Measurements from ENCODE around the gene LRRC61. TPM values are rescaled to one million over a fixed set of nuclear protein-coding genes. Genes with fewer than 3 reads are reported as not detected.

Gene LRRC61
- total and polyA plus RNA-seq, 2 experiments from 2014 or later: 34.7 to 75.2 TPM

DNA sequence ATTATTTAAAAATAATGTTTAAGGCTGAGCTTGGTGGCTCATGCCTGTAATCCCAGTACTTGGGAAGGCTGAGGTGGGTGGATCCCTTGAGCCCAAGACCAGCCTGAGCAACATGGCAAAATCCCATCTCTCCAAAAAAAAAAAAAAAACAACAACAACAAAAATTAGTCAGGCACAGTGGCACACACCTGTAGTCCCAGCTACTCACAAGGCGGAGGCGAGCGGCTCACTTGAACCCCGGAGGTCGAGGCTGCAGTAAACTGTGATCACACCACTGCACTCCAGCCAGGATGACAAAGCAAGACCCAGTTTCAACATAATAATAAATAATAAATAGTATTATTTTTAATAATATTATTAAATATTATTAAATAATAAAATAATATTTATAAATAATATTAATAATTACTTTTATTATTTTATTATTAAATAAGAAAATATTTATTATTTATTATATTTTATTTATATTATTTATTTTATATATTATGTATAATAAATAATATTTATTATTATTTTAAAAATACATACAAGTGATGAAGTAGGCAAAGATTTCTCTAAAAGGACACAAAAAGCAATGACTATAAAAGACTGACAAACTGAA, 8.4 kb upstream of the LRRC61 start:
- Mint-ChIP-seq H3K9me3 (no peaks in the 10 kb centered on the region), H3K4me1 (peaks cover 32% of the 10 kb centered on the region), H3K4me3 (no peak overlapping the region), H3K27me3 (ENCODE audit: insufficient read depth, low read depth, poor library complexity) (peaks cover 7% of the 10 kb centered on the region), H3K36me3 (ENCODE audit: low read depth) (no peaks in the 10 kb centered on the region), H3K27ac (no peak overlapping the region)
- TF ChIP-seq CREB1 (CRISPR knock-in tag; IDR thresholded peaks at IDR 0.05; ENCODE audit: low read depth): no peak
- no peak for TF ChIP-seq POLR2AphosphoS5 (IDR thresholded peaks at IDR 0.05; ENCODE audit: low read depth)
- TF ChIP-seq, protein P1, sequence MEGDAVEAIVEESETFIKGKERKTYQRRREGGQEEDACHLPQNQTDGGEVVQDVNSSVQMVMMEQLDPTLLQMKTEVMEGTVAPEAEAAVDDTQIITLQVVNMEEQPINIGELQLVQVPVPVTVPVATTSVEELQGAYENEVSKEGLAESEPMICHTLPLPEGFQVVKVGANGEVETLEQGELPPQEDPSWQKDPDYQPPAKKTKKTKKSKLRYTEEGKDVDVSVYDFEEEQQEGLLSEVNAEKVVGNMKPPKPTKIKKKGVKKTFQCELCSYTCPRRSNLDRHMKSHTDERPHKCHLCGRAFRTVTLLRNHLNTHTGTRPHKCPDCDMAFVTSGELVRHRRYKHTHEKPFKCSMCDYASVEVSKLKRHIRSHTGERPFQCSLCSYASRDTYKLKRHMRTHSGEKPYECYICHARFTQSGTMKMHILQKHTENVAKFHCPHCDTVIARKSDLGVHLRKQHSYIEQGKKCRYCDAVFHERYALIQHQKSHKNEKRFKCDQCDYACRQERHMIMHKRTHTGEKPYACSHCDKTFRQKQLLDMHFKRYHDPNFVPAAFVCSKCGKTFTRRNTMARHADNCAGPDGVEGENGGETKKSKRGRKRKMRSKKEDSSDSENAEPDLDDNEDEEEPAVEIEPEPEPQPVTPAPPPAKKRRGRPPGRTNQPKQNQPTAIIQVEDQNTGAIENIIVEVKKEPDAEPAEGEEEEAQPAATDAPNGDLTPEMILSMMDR (conservative IDR thresholded peaks at IDR 0.05; ENCODE audit: low read depth in 2 of 2): no peak
- TF ChIP-seq, protein P2, sequence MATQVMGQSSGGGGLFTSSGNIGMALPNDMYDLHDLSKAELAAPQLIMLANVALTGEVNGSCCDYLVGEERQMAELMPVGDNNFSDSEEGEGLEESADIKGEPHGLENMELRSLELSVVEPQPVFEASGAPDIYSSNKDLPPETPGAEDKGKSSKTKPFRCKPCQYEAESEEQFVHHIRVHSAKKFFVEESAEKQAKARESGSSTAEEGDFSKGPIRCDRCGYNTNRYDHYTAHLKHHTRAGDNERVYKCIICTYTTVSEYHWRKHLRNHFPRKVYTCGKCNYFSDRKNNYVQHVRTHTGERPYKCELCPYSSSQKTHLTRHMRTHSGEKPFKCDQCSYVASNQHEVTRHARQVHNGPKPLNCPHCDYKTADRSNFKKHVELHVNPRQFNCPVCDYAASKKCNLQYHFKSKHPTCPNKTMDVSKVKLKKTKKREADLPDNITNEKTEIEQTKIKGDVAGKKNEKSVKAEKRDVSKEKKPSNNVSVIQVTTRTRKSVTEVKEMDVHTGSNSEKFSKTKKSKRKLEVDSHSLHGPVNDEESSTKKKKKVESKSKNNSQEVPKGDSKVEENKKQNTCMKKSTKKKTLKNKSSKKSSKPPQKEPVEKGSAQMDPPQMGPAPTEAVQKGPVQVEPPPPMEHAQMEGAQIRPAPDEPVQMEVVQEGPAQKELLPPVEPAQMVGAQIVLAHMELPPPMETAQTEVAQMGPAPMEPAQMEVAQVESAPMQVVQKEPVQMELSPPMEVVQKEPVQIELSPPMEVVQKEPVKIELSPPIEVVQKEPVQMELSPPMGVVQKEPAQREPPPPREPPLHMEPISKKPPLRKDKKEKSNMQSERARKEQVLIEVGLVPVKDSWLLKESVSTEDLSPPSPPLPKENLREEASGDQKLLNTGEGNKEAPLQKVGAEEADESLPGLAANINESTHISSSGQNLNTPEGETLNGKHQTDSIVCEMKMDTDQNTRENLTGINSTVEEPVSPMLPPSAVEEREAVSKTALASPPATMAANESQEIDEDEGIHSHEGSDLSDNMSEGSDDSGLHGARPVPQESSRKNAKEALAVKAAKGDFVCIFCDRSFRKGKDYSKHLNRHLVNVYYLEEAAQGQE (IDR thresholded peaks at IDR 0.05; ENCODE audit: unreplicated experiment): no peak
- TF ChIP-seq ZNF114 (CRISPR knock-in tag; IDR thresholded peaks at IDR 0.05): no peak
- TF ChIP-seq, protein P3, sequence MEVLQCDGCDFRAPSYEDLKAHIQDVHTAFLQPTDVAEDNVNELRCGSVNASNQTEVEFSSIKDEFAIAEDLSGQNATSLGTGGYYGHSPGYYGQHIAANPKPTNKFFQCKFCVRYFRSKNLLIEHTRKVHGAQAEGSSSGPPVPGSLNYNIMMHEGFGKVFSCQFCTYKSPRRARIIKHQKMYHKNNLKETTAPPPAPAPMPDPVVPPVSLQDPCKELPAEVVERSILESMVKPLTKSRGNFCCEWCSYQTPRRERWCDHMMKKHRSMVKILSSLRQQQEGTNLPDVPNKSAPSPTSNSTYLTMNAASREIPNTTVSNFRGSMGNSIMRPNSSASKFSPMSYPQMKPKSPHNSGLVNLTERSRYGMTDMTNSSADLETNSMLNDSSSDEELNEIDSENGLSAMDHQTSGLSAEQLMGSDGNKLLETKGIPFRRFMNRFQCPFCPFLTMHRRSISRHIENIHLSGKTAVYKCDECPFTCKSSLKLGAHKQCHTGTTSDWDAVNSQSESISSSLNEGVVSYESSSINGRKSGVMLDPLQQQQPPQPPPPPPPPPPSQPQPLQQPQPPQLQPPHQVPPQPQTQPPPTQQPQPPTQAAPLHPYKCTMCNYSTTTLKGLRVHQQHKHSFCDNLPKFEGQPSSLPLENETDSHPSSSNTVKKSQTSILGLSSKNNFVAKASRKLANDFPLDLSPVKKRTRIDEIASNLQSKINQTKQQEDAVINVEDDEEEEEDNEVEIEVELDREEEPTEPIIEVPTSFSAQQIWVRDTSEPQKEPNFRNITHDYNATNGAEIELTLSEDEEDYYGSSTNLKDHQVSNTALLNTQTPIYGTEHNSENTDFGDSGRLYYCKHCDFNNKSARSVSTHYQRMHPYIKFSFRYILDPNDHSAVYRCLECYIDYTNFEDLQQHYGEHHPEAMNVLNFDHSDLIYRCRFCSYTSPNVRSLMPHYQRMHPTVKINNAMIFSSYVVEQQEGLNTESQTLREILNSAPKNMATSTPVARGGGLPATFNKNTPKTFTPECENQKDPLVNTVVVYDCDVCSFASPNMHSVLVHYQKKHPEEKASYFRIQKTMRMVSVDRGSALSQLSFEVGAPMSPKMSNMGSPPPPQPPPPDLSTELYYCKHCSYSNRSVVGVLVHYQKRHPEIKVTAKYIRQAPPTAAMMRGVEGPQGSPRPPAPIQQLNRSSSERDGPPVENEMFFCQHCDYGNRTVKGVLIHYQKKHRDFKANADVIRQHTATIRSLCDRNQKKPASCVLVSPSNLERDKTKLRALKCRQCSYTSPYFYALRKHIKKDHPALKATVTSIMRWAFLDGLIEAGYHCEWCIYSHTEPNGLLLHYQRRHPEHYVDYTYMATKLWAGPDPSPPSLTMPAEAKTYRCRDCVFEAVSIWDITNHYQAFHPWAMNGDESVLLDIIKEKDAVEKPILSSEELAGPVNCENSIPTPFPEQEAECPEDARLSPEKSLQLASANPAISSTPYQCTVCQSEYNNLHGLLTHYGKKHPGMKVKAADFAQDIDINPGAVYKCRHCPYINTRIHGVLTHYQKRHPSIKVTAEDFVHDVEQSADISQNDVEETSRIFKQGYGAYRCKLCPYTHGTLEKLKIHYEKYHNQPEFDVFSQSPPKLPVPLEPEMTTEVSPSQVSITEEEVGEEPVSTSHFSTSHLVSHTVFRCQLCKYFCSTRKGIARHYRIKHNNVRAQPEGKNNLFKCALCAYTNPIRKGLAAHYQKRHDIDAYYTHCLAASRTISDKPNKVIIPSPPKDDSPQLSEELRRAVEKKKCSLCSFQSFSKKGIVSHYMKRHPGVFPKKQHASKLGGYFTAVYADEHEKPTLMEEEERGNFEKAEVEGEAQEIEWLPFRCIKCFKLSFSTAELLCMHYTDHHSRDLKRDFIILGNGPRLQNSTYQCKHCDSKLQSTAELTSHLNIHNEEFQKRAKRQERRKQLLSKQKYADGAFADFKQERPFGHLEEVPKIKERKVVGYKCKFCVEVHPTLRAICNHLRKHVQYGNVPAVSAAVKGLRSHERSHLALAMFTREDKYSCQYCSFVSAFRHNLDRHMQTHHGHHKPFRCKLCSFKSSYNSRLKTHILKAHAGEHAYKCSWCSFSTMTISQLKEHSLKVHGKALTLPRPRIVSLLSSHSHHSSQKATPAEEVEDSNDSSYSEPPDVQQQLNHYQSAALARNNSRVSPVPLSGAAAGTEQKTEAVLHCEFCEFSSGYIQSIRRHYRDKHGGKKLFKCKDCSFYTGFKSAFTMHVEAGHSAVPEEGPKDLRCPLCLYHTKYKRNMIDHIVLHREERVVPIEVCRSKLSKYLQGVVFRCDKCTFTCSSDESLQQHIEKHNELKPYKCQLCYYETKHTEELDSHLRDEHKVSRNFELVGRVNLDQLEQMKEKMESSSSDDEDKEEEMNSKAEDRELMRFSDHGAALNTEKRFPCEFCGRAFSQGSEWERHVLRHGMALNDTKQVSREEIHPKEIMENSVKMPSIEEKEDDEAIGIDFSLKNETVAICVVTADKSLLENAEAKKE (CRISPR knock-in tag; IDR thresholded peaks at IDR 0.05): no peak
- TF ChIP-seq JUNB (IDR thresholded peaks at IDR 0.05; ENCODE audit: unreplicated experiment): no peak
- TF ChIP-seq, protein P4, sequence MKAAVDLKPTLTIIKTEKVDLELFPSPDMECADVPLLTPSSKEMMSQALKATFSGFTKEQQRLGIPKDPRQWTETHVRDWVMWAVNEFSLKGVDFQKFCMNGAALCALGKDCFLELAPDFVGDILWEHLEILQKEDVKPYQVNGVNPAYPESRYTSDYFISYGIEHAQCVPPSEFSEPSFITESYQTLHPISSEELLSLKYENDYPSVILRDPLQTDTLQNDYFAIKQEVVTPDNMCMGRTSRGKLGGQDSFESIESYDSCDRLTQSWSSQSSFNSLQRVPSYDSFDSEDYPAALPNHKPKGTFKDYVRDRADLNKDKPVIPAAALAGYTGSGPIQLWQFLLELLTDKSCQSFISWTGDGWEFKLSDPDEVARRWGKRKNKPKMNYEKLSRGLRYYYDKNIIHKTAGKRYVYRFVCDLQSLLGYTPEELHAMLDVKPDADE (IDR thresholded peaks at IDR 0.05): no peak
- TF ChIP-seq STAT1 (IDR thresholded peaks at IDR 0.05; ENCODE audit: unreplicated experiment): no peak
- TF ChIP-seq NANOG (IDR thresholded peaks at IDR 0.05; ENCODE audit: borderline replicate concordance): no peak
- TF ChIP-seq ZNF331 (CRISPR knock-in tag; IDR thresholded peaks at IDR 0.05; ENCODE audit: low read depth): no peak
- no peak for TF ChIP-seq EZH2 (IDR thresholded peaks at IDR 0.05; ENCODE audit: low read depth, unreplicated experiment)
- no peak for TF ChIP-seq EZH2phosphoT487 (IDR thresholded peaks at IDR 0.05; ENCODE audit: unreplicated experiment)
- ATAC-seq: no peak
- Histone ChIP-seq H3K27ac (ENCODE audit: low read depth) (no peak overlapping the region), H3F3A (replicated peaks; ENCODE audit: low read depth) (peaks cover 2% of the 10 kb centered on the region; the same call in 1 of the 2 replicates), H3K79me2 (replicated peaks; ENCODE audit: insufficient read depth) (no peaks in the 10 kb centered on the region), H3K4me3 (no peak overlapping the region), H3K36me3 (ENCODE audit: insufficient read depth) (no peaks in the 10 kb centered on the region), H4K20me1 (replicated peaks; ENCODE audit: insufficient read depth) (no peaks in the 10 kb centered on the region), H2AFZ (no peak overlapping the region), H3K4me1 (ENCODE audit: insufficient read depth) (peaks cover 51% of the 10 kb centered on the region), H3K4me2 (no peak overlapping the region), H3K27me3 (ENCODE audit: insufficient read depth) (no peaks in the 10 kb centered on the region), H3K9me2 (ENCODE audit: insufficient read depth) (no peaks in the 10 kb centered on the region)
- no peak for DNase-seq (ENCODE audit: low spot score)
